Nephron progenitor cell (in vitro differentiated cells): Measurements from ENCODE around the gene IFNG-AS1.

Source experiments
- DNase-seq: peaks from one replicate; pipeline ENCODE4 v3.0.0; 2021
- H3K27ac Mint-ChIP-seq: 2 replicates; pipeline ENCODE4 v1.8.0; 2021; ENCODE audit warnings: mild to moderate bottlenecking, moderate library complexity, mixed read lengths
- H3K27me3 Mint-ChIP-seq: 2 replicates; pipeline ENCODE4 v1.8.0; 2021; ENCODE audit warnings: mild to moderate bottlenecking, low read depth, mixed read lengths; ENCODE audit not compliant: poor library complexity
- H3K36me3 Mint-ChIP-seq: 2 replicates; pipeline ENCODE4 v1.8.0; 2021; ENCODE audit warnings: low read depth, mixed read lengths
- H3K4me1 Mint-ChIP-seq: 2 replicates; pipeline ENCODE4 v1.8.0; 2021; ENCODE audit warnings: mixed read lengths
- H3K4me3 Mint-ChIP-seq: 2 replicates; pipeline ENCODE4 v1.8.0; 2021; ENCODE audit warnings: mild to moderate bottlenecking, moderate library complexity, mixed read lengths
- H3K9me3 Mint-ChIP-seq: 2 replicates; pipeline ENCODE4 v1.8.0; 2021; ENCODE audit warnings: mild to moderate bottlenecking, moderate library complexity, mixed read lengths
- CTCF ChIP-seq: fragments of 200-600 bp; sonication (generic); IDR thresholded peaks from 2 replicates; pipeline ENCODE4 v1.5.0; 2021; ENCODE audit warnings: antibody characterized with exemption

Gene IFNG-AS1

GRCh38 chr12:68013181-68013580 is 23.9 kb downstream of the IFNG-AS1 start:
- Mint-ChIP-seq H3K27me3 (no peaks in the 10 kb centered on the region), H3K36me3 (no peaks in the 10 kb centered on the region), H3K4me3 (no peak overlapping the region), H3K9me3 (no peaks in the 10 kb centered on the region), H3K27ac (no peak overlapping the region), H3K4me1 (peaks cover 23% of the 10 kb centered on the region)
- TF ChIP-seq CTCF = no peak
- no peak for DNase-seq

GRCh38 chr12:68016136-68016535 is 26.9 kb downstream of the IFNG-AS1 start:
- no peak for DNase-seq
- Mint-ChIP-seq H3K27ac (no peak overlapping the region), H3K36me3 (no peaks in the 10 kb centered on the region), H3K4me1 (peaks cover 28% of the 10 kb centered on the region), H3K4me3 (no peak overlapping the region), H3K9me3 (no peaks in the 10 kb centered on the region), H3K27me3 (peaks cover 3% of the 10 kb centered on the region)
- TF ChIP-seq CTCF = no peak

GRCh38 chr12:68018315-68018714 is 29.1 kb downstream of the IFNG-AS1 start:
- DNase-seq = no peak
- TF ChIP-seq CTCF = no peak
- Mint-ChIP-seq H3K9me3 (no peaks in the 10 kb centered on the region), H3K4me3 (no peak overlapping the region), H3K36me3 (no peaks in the 10 kb centered on the region), H3K27me3 (peaks cover 3% of the 10 kb centered on the region), H3K27ac (no peak overlapping the region), H3K4me1 (peaks cover 10% of the 10 kb centered on the region)

- no peak for TF ChIP-seq CTCF
- no peaks in the 10 kb centered on the region for H3K9me3 Mint-ChIP-seq
- H3K4me3 Mint-ChIP-seq = no peak overlapping the region
- H3K27me3 Mint-ChIP-seq = peaks cover 3% of the 10 kb centered on the region
- no peaks in the 10 kb centered on the region for H3K36me3 Mint-ChIP-seq
- no peak overlapping the region for H3K27ac Mint-ChIP-seq
- peaks cover 10% of the 10 kb centered on the region for H3K4me1 Mint-ChIP-seq
- no peak for DNase-seq
Observed at GRCh38 chr12:68020049-68020448, 30.8 kb downstream of the IFNG-AS1 start.

GRCh38 chr12:68020699-68021098 is 31.5 kb downstream of the IFNG-AS1 start:
- no peaks in the 10 kb centered on the region for H3K36me3 Mint-ChIP-seq
- peaks cover 5% of the 10 kb centered on the region for H3K4me1 Mint-ChIP-seq

More at GRCh38 chr12:68020699-68021098, 31.5 kb downstream of the IFNG-AS1 start:
- H3K9me3 Mint-ChIP-seq = no peaks in the 10 kb centered on the region
- DNase-seq = no peak
- H3K27ac Mint-ChIP-seq = no peak overlapping the region
- H3K4me3 Mint-ChIP-seq = no peak overlapping the region
- H3K27me3 Mint-ChIP-seq = peaks cover 3% of the 10 kb centered on the region
- no peak for TF ChIP-seq CTCF
